HEK293T (cell line): ENCODE data around the gene MARCKS.
"Not testable (repeated sequence)": the region's sequence is repeated elsewhere in the genome, so short reads cannot be mapped to it uniquely, and the experiment has no call there.

ENCODE experiments used
- CTBP1 ChIP-seq: fragments of 450-650 bp; IDR thresholded peaks from 2 replicates; pipeline ENCODE4 v1.6.1; 2016; ENCODE audit warnings: borderline replicate concordance
- ELF4 ChIP-seq: fragments of 450-650 bp; IDR thresholded peaks from 2 replicates; pipeline ENCODE4 v1.6.1; 2017; ENCODE audit warnings: antibody characterized with exemption
- FOXA1 ChIP-seq: fragments of 450-650 bp; IDR thresholded peaks from 2 replicates; pipeline ENCODE4 v1.6.1; 2016; ENCODE audit warnings: mild to moderate bottlenecking
- FOXK2 ChIP-seq: fragments of 450-650 bp; IDR thresholded peaks from 2 replicates; pipeline ENCODE4 v1.6.1; 2016; ENCODE audit warnings: mild to moderate bottlenecking
- FOXM1 ChIP-seq: fragments of 450-650 bp; IDR thresholded peaks from 2 replicates; pipeline ENCODE4 v1.6.1; 2017; ENCODE audit warnings: mild to moderate bottlenecking, borderline replicate concordance
- L3MBTL2 ChIP-seq: fragments of 450-650 bp; conservative IDR thresholded peaks from 2 replicates; pipeline ENCODE4 v1.6.1; 2016; ENCODE audit warnings: mild to moderate bottlenecking
- NFRKB ChIP-seq: fragments of 450-650 bp; IDR thresholded peaks from 2 replicates; pipeline ENCODE4 v1.6.1; 2016; ENCODE audit warnings: mild to moderate bottlenecking, moderate library complexity
- PKNOX1 ChIP-seq: fragments of 450-650 bp; IDR thresholded peaks from 2 replicates; pipeline ENCODE4 v1.6.1; 2016
- SP1 ChIP-seq: fragments of 450-650 bp; IDR thresholded peaks from 2 replicates; pipeline ENCODE4 v1.6.1; 2017
- SUZ12 ChIP-seq: fragments of 450-650 bp; IDR thresholded peaks from 2 replicates; pipeline ENCODE4 v1.6.1; 2016; ENCODE audit warnings: mild to moderate bottlenecking

- TF ChIP-seq SUZ12, FOXK2, FOXM1, FOXA1, SP1, L3MBTL2, ELF4, PKNOX1, NFRKB, CTBP1: not testable (repeated sequence)
These were observed 53.1 kb downstream of the MARCKS start for GRCh38 chr6:113910285-113910684.
